Suprapubic skin (tissue), 4 donors: ENCODE data around the gene ARF3. TPM values are rescaled to one million over a fixed set of nuclear protein-coding genes. Genes with fewer than 3 reads are reported as not detected.

Source experiments
- DNase-seq, 2 donors: peaks; one replicate each; pipeline ENCODE4 v3.0.0-alpha.2; 2019; ENCODE audit warnings: low spot score in 2 of 2
- H3K27ac ChIP-seq: fragments of 200-600 bp; sonication (generic); one replicate; pipeline ENCODE4 v1.5.1; 2019
- H3K27me3 ChIP-seq: fragments of 200-600 bp; sonication (generic); one replicate; pipeline ENCODE4 v1.5.1; 2019
- H3K36me3 ChIP-seq: fragments of 200-600 bp; sonication (generic); one replicate; pipeline ENCODE4 v1.5.1; 2019
- H3K4me1 ChIP-seq: fragments of 200-600 bp; sonication (generic); one replicate; pipeline ENCODE4 v1.5.1; 2019
- H3K4me3 ChIP-seq: fragments of 200-600 bp; sonication (generic); one replicate; pipeline ENCODE4 v1.5.1; 2019; ENCODE audit warnings: mild to moderate bottlenecking
- H3K9me3 ChIP-seq: fragments of 200-600 bp; sonication (generic); one replicate; pipeline ENCODE4 v1.5.1; 2019
- CTCF ChIP-seq, 2 donors: fragments of 200-600 bp in 1 of 2; fragments of 450-650 bp in 1 of 2; sonication (generic) in 1 of 2; IDR thresholded peaks; one replicate each; pipeline ENCODE4 v1.5.1; 2016 to 2019; ENCODE audit warnings: antibody characterized with exemption in 2 of 2, mild to moderate bottlenecking in 1 of 2, moderate library complexity in 1 of 2
- EP300 ChIP-seq: sonication (generic); formaldehyde crosslinking; IDR thresholded peaks from one replicate; pipeline ENCODE4 v1.6.1; 2017; ENCODE audit warnings: antibody characterized with exemption
- POLR2A ChIP-seq, 2 donors: fragments of 450-650 bp; IDR thresholded peaks; one replicate each; pipeline ENCODE4 v1.6.1; 2017; ENCODE audit warnings: antibody characterized with exemption in 2 of 2, mild to moderate bottlenecking in 2 of 2, moderate library complexity in 2 of 2
- POLR2AphosphoS5 ChIP-seq, 3 donors: sonication (generic); formaldehyde crosslinking; IDR thresholded peaks; one replicate each; pipeline ENCODE4 v1.6.1; 2017; ENCODE audit warnings: antibody characterized with exemption in 3 of 3
- WGBS: methylation state at CpG from one replicate; pipeline ENCODE4 v1.1.5; 2018; 5-methylcytosine and 5-hydroxymethylcytosine counted together
- total RNA-seq, 4 donors: library from RNA; depleted of rRNA; stranded (reverse); fragments of >200 nt; gene quantifications; one replicate each; pipeline ENCODE4 v1.1.0, GENCODE V29; 2016

ARF3 gene
- total RNA-seq, 4 donors from 2014 or later = 78.3 to 98.7 (median 87.7) TPM

DNA sequence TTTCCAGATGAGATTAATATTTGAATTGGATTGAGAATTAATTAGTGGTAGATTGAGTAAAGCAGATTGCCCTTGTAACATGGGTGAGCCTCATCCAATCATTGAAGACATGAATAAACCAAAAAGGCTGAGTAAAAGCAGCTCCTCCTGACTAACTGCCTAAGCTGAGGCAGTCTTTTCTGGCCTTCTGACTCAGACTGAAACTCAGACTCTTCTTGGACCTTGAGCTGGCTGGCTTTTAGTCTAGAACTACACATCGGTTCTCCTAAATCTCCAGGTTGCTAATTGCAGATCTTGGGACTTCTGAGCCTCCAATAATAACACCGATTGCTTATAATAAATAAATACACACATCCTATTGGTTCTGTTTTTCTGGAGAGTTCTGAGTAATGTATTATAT, 56.0 kb downstream of the ARF3 start:
- H3K4me3 ChIP-seq = no peak overlapping the region
- H3K9me3 ChIP-seq = no peaks in the 10 kb centered on the region
- DNase-seq = no peak
- TF ChIP-seq EP300 (no peak), POLR2A (IDR thresholded peaks at IDR 0.05) (no peak), CTCF (IDR thresholded peaks at IDR 0.05) (no peak), POLR2AphosphoS5 (IDR thresholded peaks at IDR 0.05) (no peak)
- H3K27me3 ChIP-seq = no peaks in the 10 kb centered on the region
- H3K27ac ChIP-seq = no peak overlapping the region
- WGBS = 91% methylated on average over 2 of the region's 2 CpGs
- H3K36me3 ChIP-seq = no peaks in the 10 kb centered on the region
- H3K4me1 ChIP-seq = peaks cover 11% of the 10 kb centered on the region

GRCh38 chr12:48899651-48900050, 57.6 kb downstream of the ARF3 start:
- Histone ChIP-seq H3K4me3 (no peak overlapping the region), H3K27ac (no peak overlapping the region), H3K4me1 (peaks cover 11% of the 10 kb centered on the region), H3K27me3 (no peaks in the 10 kb centered on the region), H3K9me3 (no peaks in the 10 kb centered on the region), H3K36me3 (no peaks in the 10 kb centered on the region)
- DNase-seq = no peak
- WGBS = 75% methylated on average over 2 of the region's 2 CpGs
- TF ChIP-seq EP300 (no peak), POLR2AphosphoS5 (IDR thresholded peaks at IDR 0.05) (no peak), CTCF (IDR thresholded peaks at IDR 0.05) (no peak), POLR2A (IDR thresholded peaks at IDR 0.05) (no peak)

- WGBS = 54% methylated on average over 1 of the region's 1 CpG
- TF ChIP-seq EP300 (no peak), CTCF (IDR thresholded peaks at IDR 0.05) (no peak), POLR2AphosphoS5 (IDR thresholded peaks at IDR 0.05) (no peak), POLR2A (IDR thresholded peaks at IDR 0.05) (no peak)
- DNase-seq = no peak
- Histone ChIP-seq H3K36me3 (no peaks in the 10 kb centered on the region), H3K27me3 (peaks cover 7% of the 10 kb centered on the region), H3K27ac (no peak overlapping the region), H3K9me3 (no peaks in the 10 kb centered on the region), H3K4me1 (peaks cover 9% of the 10 kb centered on the region), H3K4me3 (no peak overlapping the region)
Measured at GRCh38 chr12:48894271-48894670, 63.0 kb downstream of the ARF3 start.

DNA sequence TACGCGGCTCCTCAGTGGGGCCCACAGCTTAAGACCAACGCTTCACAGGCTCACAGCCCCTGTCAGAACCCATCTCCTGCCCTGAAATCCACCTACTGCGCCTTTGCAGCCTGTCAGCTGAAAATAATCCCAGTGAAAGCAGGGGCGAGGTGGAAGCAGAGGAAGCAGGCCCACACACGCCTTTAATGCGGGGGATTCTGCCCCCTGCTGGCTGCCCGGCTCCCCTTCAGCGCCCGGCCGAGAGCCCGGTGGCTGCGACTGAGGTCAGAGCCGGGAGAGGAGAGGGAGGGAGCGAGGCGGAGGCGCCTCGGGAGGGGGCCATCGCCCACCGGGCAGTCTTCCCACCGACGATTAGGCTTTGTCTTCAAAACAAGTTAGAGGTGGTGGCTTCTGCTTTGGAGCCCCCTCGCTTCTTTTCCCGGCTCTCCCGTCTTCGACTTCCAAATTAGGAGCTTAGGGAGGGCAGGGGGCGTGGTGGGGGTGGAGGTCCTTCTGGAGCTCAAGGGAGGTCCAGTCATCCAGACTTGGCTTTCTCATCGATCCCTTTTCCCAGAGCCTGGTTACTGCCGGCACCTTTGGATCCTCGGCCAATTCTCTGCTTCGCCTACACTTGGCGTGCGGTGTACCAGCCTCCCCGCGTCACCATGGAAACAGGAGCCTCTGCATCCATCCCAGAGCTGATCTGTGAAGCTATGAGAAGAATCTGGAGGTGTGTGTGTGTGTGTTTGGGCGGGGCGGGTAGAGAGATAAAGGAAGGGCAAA, 66.4 kb downstream of the ARF3 start:
- H3K27me3 ChIP-seq = peaks cover 7% of the 10 kb centered on the region
- no peak overlapping the region for H3K27ac ChIP-seq
- H3K4me3 ChIP-seq = peak overlapping the region; percentile 32
- H3K4me1 ChIP-seq = peaks cover 9% of the 10 kb centered on the region
- 7% methylated on average over 28 of the region's 37 CpGs for WGBS
- no peaks in the 10 kb centered on the region for H3K9me3 ChIP-seq
- peak; percentile 79 to 85 for DNase-seq
- no peaks in the 10 kb centered on the region for H3K36me3 ChIP-seq
- TF ChIP-seq POLR2A (IDR thresholded peaks at IDR 0.05) (no peak), CTCF (IDR thresholded peaks at IDR 0.05) (peak; percentile 65 to 90)

DNA sequence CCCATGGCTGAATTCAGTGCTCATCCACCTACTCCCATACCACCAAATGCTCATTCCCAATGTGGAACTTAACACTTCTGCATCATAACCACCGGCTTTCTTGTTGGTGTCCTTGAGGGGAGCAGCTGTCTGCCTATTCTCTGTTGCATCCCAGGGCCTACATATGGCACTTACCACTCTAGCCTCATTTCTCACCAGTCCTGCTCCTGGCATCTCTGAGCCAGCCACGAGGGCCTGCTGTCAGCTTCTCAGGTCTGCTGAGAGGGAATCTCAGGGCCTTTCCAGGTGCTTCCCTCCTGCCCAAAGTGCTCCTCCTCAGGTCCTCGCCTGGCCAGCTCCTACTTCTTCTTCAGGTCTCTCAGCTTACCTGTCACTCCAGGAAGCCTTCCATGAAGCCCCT, 67.6 kb downstream of the ARF3 start:
- Histone ChIP-seq H3K36me3 (no peaks in the 10 kb centered on the region), H3K9me3 (no peaks in the 10 kb centered on the region), H3K4me3 (no peak overlapping the region), H3K27ac (no peak overlapping the region), H3K4me1 (peaks cover 9% of the 10 kb centered on the region), H3K27me3 (peaks cover 7% of the 10 kb centered on the region)
- WGBS = 73% methylated on average over 3 of the region's 3 CpGs
- DNase-seq = no peak
- TF ChIP-seq EP300 (no peak), POLR2AphosphoS5 (IDR thresholded peaks at IDR 0.05) (no peak), POLR2A (IDR thresholded peaks at IDR 0.05) (no peak), CTCF (IDR thresholded peaks at IDR 0.05) (no peak)

Other genes with a start within 250 kb of the ARF3 start
- gene CCNT1, start 240.8 kb downstream of the ARF3 start, total RNA-seq = 10 to 100 TPM; 23.4 to 74.4 (median 36.4) TPM
- 10 to 100 TPM; 11.2 to 48.4 (median 19.0) TPM for gene ADCY6, start 168.4 kb downstream of the ARF3 start, total RNA-seq
- gene CACNB3, start 139.0 kb downstream of the ARF3 start, total RNA-seq = 10 to 100 TPM; 12.3 to 27.8 (median 17.3) TPM
- gene DDX23, start 105.3 kb downstream of the ARF3 start, total RNA-seq = 100 to 1,000 TPM in 1 of 4 donors, 10 to 100 TPM in 3; 55.0 to 125 (median 62.2) TPM
- gene RND1, start 91.6 kb downstream of the ARF3 start, total RNA-seq = 1 to 10 TPM in 1 of 4 donors, under 1 TPM in 2, not detected in 1; 0.40 to 1.1 (median 0.65) TPM
- gene FKBP11, start 32.0 kb downstream of the ARF3 start, total RNA-seq = 10 to 100 TPM in 3 of 4 donors, 1 to 10 TPM in 1; 8.9 to 18.9 (median 15.3) TPM
- 1 to 10 TPM in 2 of 4 donors, under 1 TPM in 2; 0.64 to 4.3 (median 1.4) TPM for gene WNT10B, start 14.2 kb upstream of the ARF3 start, total RNA-seq
- gene WNT1, start 20.8 kb upstream of the ARF3 start, total RNA-seq = not detected
- gene DDN, start 41.9 kb upstream of the ARF3 start, total RNA-seq = under 1 TPM in 3 of 4 donors, not detected in 1; 0.23 to 0.45 (median 0.24) TPM
- gene PRKAG1, start 61.3 kb upstream of the ARF3 start, total RNA-seq = 10 to 100 TPM; 40.0 to 61.4 (median 49.6) TPM
- gene KMT2D, start 103.3 kb upstream of the ARF3 start, total RNA-seq = 100 to 1,000 TPM in 2 of 4 donors, 10 to 100 TPM in 2; 88.1 to 121 (median 104) TPM
- 1 to 10 TPM; 1.1 to 3.6 (median 1.6) TPM for gene RHEBL1, start 112.5 kb upstream of the ARF3 start, total RNA-seq
- under 1 TPM; 0.15 to 0.47 (median 0.42) TPM for gene DHH, start 137.3 kb upstream of the ARF3 start, total RNA-seq
- gene LMBR1L, start 153.4 kb upstream of the ARF3 start, total RNA-seq = 100 to 1,000 TPM in 1 of 4 donors, 10 to 100 TPM in 3; 25.3 to 152 (median 62.3) TPM
- 100 to 1,000 TPM; 240 to 523 (median 441) TPM for gene TUBA1B, start 173.9 kb upstream of the ARF3 start, total RNA-seq
- 100 to 1,000 TPM in 3 of 4 donors, 10 to 100 TPM in 1; 70.0 to 251 (median 181) TPM for gene TUBA1A, start 231.6 kb upstream of the ARF3 start, total RNA-seq